T-cell (primary cell): ENCODE results near the gene ZNF581. TPM values are rescaled to one million over a fixed set of nuclear protein-coding genes. Genes with fewer than 3 reads are reported as not detected.
A peak's percentile ranks its signal among the peaks of the same experiment; 100 is the strongest.

ENCODE experiments used
- ATAC-seq, 4 experiments: fragments of 200-7000 bp in 3 of 4; fragments of 150-1000 bp in 1 of 4; cut with Tn5 transposase; replicated peaks in 1 of 4; 1 replicate in 3 of 4; 2 replicates in 1 of 4; pipeline ENCODE4 v1.10.0; 2021; ENCODE audit warnings: moderate library complexity in 3 of 4, mild to moderate bottlenecking in 2 of 4, moderate number of reproducible peaks in 1 of 4
- CTCF ChIA-PET, 2 donors: fragments of 300-600 bp; sonication (Branson Sonifier 250); formaldehyde crosslinking; loops; one replicate each; lab custom pipeline; 2022; ENCODE audit warnings: antibody characterized with exemption in 2 of 2; lab: Charles Lee
- POLR2A ChIA-PET, 2 donors: fragments of 300-600 bp; sonication (Branson Sonifier 250); formaldehyde crosslinking; loops; one replicate each; lab custom pipeline; 2022; ENCODE audit warnings: antibody characterized with exemption in 2 of 2; lab: Charles Lee
- DNase-seq, 35 experiments: peaks; one replicate each; pipeline versions ENCODE4 v3.0.0 to v3.0.0-alpha.2; 2013 to 2023
- H3K27ac ChIP-seq: one replicate; pipeline ENCODE4 v1.5.1; 2013; ENCODE audit warnings: low read length
- H3K27me3 ChIP-seq, 2 experiments: replicated peaks in 1 of 2; 1 replicate in 1 of 2; 2 replicates in 1 of 2; pipeline versions ENCODE4 v1.6.1 to v1.7.0; 2013; ENCODE audit warnings: low read length in 1 of 2, mixed read lengths in 1 of 2; ENCODE audit not compliant: control insufficient read depth in 2 of 2, insufficient read depth in 2 of 2; ENCODE audit errors: extremely low read depth in 1 of 2
- H3K36me3 ChIP-seq, 2 donors: 1 replicate in 1 of 2; 2 replicates in 1 of 2; pipeline versions ENCODE4 v1.6.1 to v1.7.0; 2013; ENCODE audit warnings: low read length in 1 of 2; ENCODE audit not compliant: control insufficient read depth in 2 of 2, insufficient read depth in 1 of 2; ENCODE audit errors: extremely low read depth in 1 of 2
- H3K4me1 ChIP-seq, 2 experiments: 1 replicate in 1 of 2; 2 replicates in 1 of 2; pipeline versions ENCODE4 v1.6.1 to v1.7.0; 2013; ENCODE audit warnings: low read length in 2 of 2, mixed read lengths in 1 of 2; ENCODE audit not compliant: insufficient read depth in 2 of 2, control insufficient read depth in 1 of 2; ENCODE audit errors: extremely low read depth in 1 of 2
- H3K4me3 ChIP-seq, 2 donors: 1 replicate in 1 of 2; 2 replicates in 1 of 2; pipeline versions ENCODE4 v1.5.1 to v1.7.0; 2013; ENCODE audit warnings: mild to moderate bottlenecking in 2 of 2, low read length in 1 of 2, moderate library complexity in 1 of 2; ENCODE audit not compliant: control insufficient read depth in 1 of 2; ENCODE audit errors: extremely low read depth in 1 of 2
- H3K9me3 ChIP-seq: 2 replicates; pipeline ENCODE4 v1.7.0; 2013
- H3K27ac Mint-ChIP-seq, 2 donors: one replicate each; pipeline ENCODE4 v1.8.0; 2020 to 2021; ENCODE audit warnings: mild to moderate bottlenecking in 2 of 2, mixed read lengths in 2 of 2
- H3K27me3 Mint-ChIP-seq, 2 donors: one replicate each; pipeline ENCODE4 v1.8.0; 2021 to 2022; ENCODE audit warnings: mixed read lengths in 2 of 2
- H3K36me3 Mint-ChIP-seq: one replicate; pipeline ENCODE4 v1.8.0; 2021; ENCODE audit warnings: mixed read lengths
- H3K4me1 Mint-ChIP-seq, 3 donors: one replicate each; pipeline ENCODE4 v1.8.0; 2020 to 2022; ENCODE audit warnings: mixed read lengths in 3 of 3, mild to moderate bottlenecking in 1 of 3
- H3K4me3 Mint-ChIP-seq, 3 donors: one replicate each; pipeline ENCODE4 v1.8.0; 2020 to 2022; ENCODE audit warnings: mild to moderate bottlenecking in 3 of 3, mixed read lengths in 3 of 3, moderate library complexity in 3 of 3
- H3K9me3 Mint-ChIP-seq, 3 donors: one replicate each; pipeline ENCODE4 v1.8.0; 2020 to 2022; ENCODE audit warnings: mixed read lengths in 3 of 3
- WGBS: methylation state at CpG from one replicate; pipeline ENCODE4 v1.1.5; 2013; ENCODE audit warnings: missing lambda C conversion rate; ENCODE audit not compliant: insufficient coverage; 5-methylcytosine and 5-hydroxymethylcytosine counted together
- total RNA-seq, 35 experiments: library from RNA in 6 of 35; stranded (reverse) in 6 of 35; fragments of 120-200 nt in 1 of 35; gene quantifications; one replicate each; pipeline versions ENCODE4 v1.2.1 to v1.2.4 and lab custom pipeline; 2013 to 2026

The ZNF581 gene
- total RNA-seq, 5 donors from 2014 or later (not counting 1 experiment from before 2014, with no cell fraction given) = 26.4 to 38.7 (median 31.9) TPM

- no peak overlapping the region for H3K27ac Mint-ChIP-seq
Measured at GRCh38 chr19:55694656-55695491, 51.4 kb downstream of the ZNF581 start.

More at GRCh38 chr19:55694656-55695491, 51.4 kb downstream of the ZNF581 start:
- Mint-ChIP-seq H3K9me3 (no peaks in the 10 kb centered on the region), H3K4me3 (no peak overlapping the region), H3K36me3 (peaks cover 20% of the 10 kb centered on the region), H3K4me1 (no peaks in the 10 kb centered on the region), H3K27me3 (no peaks in the 10 kb centered on the region)
- no peak for DNase-seq
- no peaks in the 10 kb centered on the region for H3K27me3 ChIP-seq
- ChIA-PET CTCF (no interaction called here), POLR2A (no interaction called here)
- 93% methylated on average over 22 of the region's 37 CpGs for WGBS
- no peak overlapping the region for H3K4me3 ChIP-seq
- ATAC-seq = peak in 1 of 4 experiments; percentile 14
- no peaks in the 10 kb centered on the region for H3K9me3 ChIP-seq
- H3K36me3 ChIP-seq = peaks cover 42 to 58% of the 10 kb centered on the region in 2 donors
- no peak overlapping the region for H3K27ac ChIP-seq
- no peaks in the 10 kb centered on the region for H3K4me1 ChIP-seq

Other genes with a start within 250 kb of the ZNF581 start
- 10 to 100 TPM; 27.5 to 75.2 (median 35.1) TPM for gene UBE2S, start 235.9 kb upstream of the ZNF581 start, total RNA-seq
- gene SHISA7, start 200.3 kb upstream of the ZNF581 start, total RNA-seq = not detected
- 10 to 100 TPM in 3 of 5 donors, 1 to 10 TPM in 2; 6.8 to 18.9 (median 14.7) TPM for gene ISOC2, start 182.0 kb upstream of the ZNF581 start, total RNA-seq
- not detected for gene C19orf85, start 178.9 kb upstream of the ZNF581 start, total RNA-seq
- gene ZNF628, start 167.0 kb upstream of the ZNF581 start, total RNA-seq = 10 to 100 TPM; 14.2 to 24.1 (median 16.2) TPM
- 10 to 100 TPM in 1 of 5 donors, 1 to 10 TPM in 4; 6.3 to 10.4 (median 8.1) TPM for gene NAT14, start 158.5 kb upstream of the ZNF581 start, total RNA-seq
- gene SSC5D, start 155.2 kb upstream of the ZNF581 start, total RNA-seq = 1 to 10 TPM in 2 of 5 donors, under 1 TPM in 3; 0.38 to 1.3 (median 0.66) TPM
- not detected for gene SBK2, start 106.5 kb upstream of the ZNF581 start, total RNA-seq
- gene SBK3, start 98.1 kb upstream of the ZNF581 start, total RNA-seq = not detected
- 10 to 100 TPM in 3 of 5 donors, 1 to 10 TPM in 2; 5.4 to 13.3 (median 10.0) TPM for gene ZNF579, start 62.8 kb upstream of the ZNF581 start, total RNA-seq
- gene FIZ1, start 44.1 kb upstream of the ZNF581 start, total RNA-seq = 10 to 100 TPM in 4 of 5 donors, 1 to 10 TPM in 1; 9.8 to 27.7 (median 19.0) TPM
- gene ZNF524, start 43.4 kb upstream of the ZNF581 start, total RNA-seq = 10 to 100 TPM; 14.9 to 42.2 (median 33.4) TPM
- gene ZNF865, start 38.0 kb upstream of the ZNF581 start, total RNA-seq = 10 to 100 TPM; 16.3 to 29.4 (median 27.3) TPM
- gene ZNF784, start 19.1 kb upstream of the ZNF581 start, total RNA-seq = 10 to 100 TPM in 2 of 5 donors, 1 to 10 TPM in 3; 7.2 to 13.3 (median 8.2) TPM
- 100 to 1,000 TPM in 2 of 5 donors, 10 to 100 TPM in 3; 44.6 to 116 (median 94.2) TPM for gene ZNF580, start 2.6 kb upstream of the ZNF581 start, total RNA-seq
- 1 to 10 TPM; 1.7 to 4.7 (median 3.8) TPM for gene CCDC106, start 4.6 kb downstream of the ZNF581 start, total RNA-seq
- gene U2AF2, start 11.4 kb downstream of the ZNF581 start, total RNA-seq = 100 to 1,000 TPM; 254 to 310 (median 303) TPM
- gene EPN1, start 31.6 kb downstream of the ZNF581 start, total RNA-seq = 10 to 100 TPM; 32.6 to 75.2 (median 60.6) TPM
- not detected for gene NLRP9, start 94.8 kb downstream of the ZNF581 start, total RNA-seq
- gene RFPL4A, start 115.4 kb downstream of the ZNF581 start, total RNA-seq = not detected
- not detected for gene RFPL4AL1, start 125.5 kb downstream of the ZNF581 start, total RNA-seq
- gene NLRP11, start 188.3 kb downstream of the ZNF581 start, total RNA-seq = not detected
- not detected for gene NLRP4, start 192.9 kb downstream of the ZNF581 start, total RNA-seq